GM12891 (cell line): Measurements from ENCODE around the gene UNC13A.

ENCODE experiments used
- DNase-seq: peaks from one replicate; pipeline ENCODE4 v3.0.0; 2011; ENCODE audit warnings: low spot score; ENCODE audit not compliant: insufficient read length
- FAIRE-seq: peaks from 2 replicates; lab custom pipeline; 2011; peaks lifted over from hg19 to GRCh38; lab: Jason Lieb, UNC
- PAX5 ChIP-seq: IDR thresholded peaks from 2 replicates; pipeline ENCODE4 v1.6.1; 2011; ENCODE audit warnings: low read length, moderate library complexity, mild to moderate bottlenecking; ENCODE audit not compliant: insufficient read depth, severe bottlenecking
- POLR2A ChIP-seq: IDR thresholded peaks from 2 replicates; pipeline ENCODE4 v1.6.1; 2011; ENCODE audit warnings: low read depth, low read length, control low read depth
- POLR2AphosphoS5 ChIP-seq: IDR thresholded peaks from 2 replicates; pipeline ENCODE4 v1.6.1; 2011; ENCODE audit warnings: low read depth, low read length, control low read depth
- POU2F2 ChIP-seq: IDR thresholded peaks from 2 replicates; pipeline ENCODE4 v1.6.1; 2011; ENCODE audit warnings: low read depth, mild to moderate bottlenecking, control low read depth, low read length, moderate library complexity
- SPI1 ChIP-seq: IDR thresholded peaks from 2 replicates; pipeline ENCODE4 v1.6.1; 2011; ENCODE audit warnings: low read depth, low read length, control low read depth
- TAF1 ChIP-seq: IDR thresholded peaks from 2 replicates; pipeline ENCODE4 v1.6.1; 2011; ENCODE audit warnings: low read depth, low read length, control low read depth

The UNC13A gene

GRCh38 chr19:17610384-17610783 is 77.8 kb downstream of the UNC13A start:
- FAIRE-seq (no peak), DNase-seq (no peak)
- TF ChIP-seq PAX5 (no peak), TAF1 (no peak), POU2F2 (no peak), POLR2AphosphoS5 (no peak), SPI1 (no peak), POLR2A (no peak)

- no peak for FAIRE-seq
- DNase-seq = no peak
These were observed 80.2 kb downstream of the UNC13A start for GRCh38 chr19:17607936-17608335.

GRCh38 chr19:17606590-17607185 is 81.5 kb downstream of the UNC13A start:
- no peak for FAIRE-seq
- TF ChIP-seq POU2F2 (no peak), PAX5 (no peak)
- DNase-seq = no peak

More at GRCh38 chr19:17607936-17608335, 80.2 kb downstream of the UNC13A start:
- TF ChIP-seq POLR2AphosphoS5 (no peak), TAF1 (no peak), PAX5 (no peak), POU2F2 (no peak), POLR2A (no peak)

- TF ChIP-seq POLR2AphosphoS5 (no peak), PAX5 (peak; percentile 35)
- peak; percentile 98 for FAIRE-seq
- DNase-seq = peak; percentile 93
These were observed 82.2 kb downstream of the UNC13A start for GRCh38 chr19:17605761-17606589.

GRCh38 chr19:17605117-17605516 is 83.0 kb downstream of the UNC13A start:
- no peak for DNase-seq
- no peak for FAIRE-seq
- no peak for TF ChIP-seq TAF1
- TF ChIP-seq POLR2A = no peak
- no peak for TF ChIP-seq PAX5
- no peak for TF ChIP-seq POU2F2
- TF ChIP-seq SPI1 = no peak
- no peak for TF ChIP-seq POLR2AphosphoS5

GRCh38 chr19:17604372-17605025 is 83.7 kb downstream of the UNC13A start:
- no peak for DNase-seq
- no peak for FAIRE-seq

GRCh38 chr19:17602872-17603510 is 85.2 kb downstream of the UNC13A start:
- TF ChIP-seq PAX5 (no peak), TAF1 (no peak), SPI1 (no peak), POLR2A (no peak), POLR2AphosphoS5 (no peak)
- no peak for FAIRE-seq
- DNase-seq = no peak

More at GRCh38 chr19:17604372-17605025, 83.7 kb downstream of the UNC13A start:
- TF ChIP-seq SPI1 (no peak), PAX5 (no peak), POLR2A (no peak), POU2F2 (no peak), POLR2AphosphoS5 (no peak), TAF1 (no peak)

- FAIRE-seq = no peak
These were observed 85.9 kb downstream of the UNC13A start for GRCh38 chr19:17602217-17602616.

GRCh38 chr19:17601683-17602082 is 86.5 kb downstream of the UNC13A start:
- FAIRE-seq = no peak
- no peak for DNase-seq
- TF ChIP-seq SPI1 (no peak), POLR2AphosphoS5 (no peak), POU2F2 (no peak), POLR2A (no peak), PAX5 (no peak), TAF1 (no peak)

More at GRCh38 chr19:17602217-17602616, 85.9 kb downstream of the UNC13A start:
- TF ChIP-seq POLR2A (no peak), TAF1 (no peak), POLR2AphosphoS5 (no peak), PAX5 (no peak), POU2F2 (no peak), SPI1 (no peak)
- DNase-seq = no peak
